HG02970 (cell line): Measurements from ENCODE around the gene PITX1.

Experiments
- ATAC-seq: cut with Tn5 transposase; IDR thresholded peaks from one replicate; pipeline ENCODE4 v1.9.1; 2021; ENCODE audit warnings: mild to moderate bottlenecking, moderate library complexity, moderate number of reproducible peaks; ENCODE audit not compliant: unreplicated experiment, low FRiP score

The PITX1 gene

DNA sequence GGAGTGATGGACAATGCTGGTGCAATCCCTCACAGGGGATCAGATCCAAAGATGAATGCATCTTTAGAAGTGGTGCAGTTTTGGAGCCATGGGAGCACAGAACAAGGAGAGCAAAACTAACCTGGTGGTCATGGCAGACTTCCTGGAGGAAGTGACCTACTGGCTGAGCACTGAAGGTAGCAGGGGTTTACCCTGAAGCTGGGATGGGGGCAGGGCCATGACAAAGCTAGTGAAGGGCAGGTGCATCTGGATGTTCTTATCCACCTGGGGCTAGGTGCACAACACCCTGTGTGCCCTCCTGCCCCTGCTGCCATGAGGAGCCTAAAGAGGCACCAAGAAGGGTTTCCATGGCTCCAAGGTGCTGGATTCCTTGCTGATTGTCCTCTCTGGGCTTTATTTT, 11.5 kb upstream of the PITX1 start:
- ATAC-seq: no peak

- no peak for ATAC-seq
These were observed 8.6 kb upstream of the PITX1 start for GRCh38 chr5:135042595-135042994.

DNA sequence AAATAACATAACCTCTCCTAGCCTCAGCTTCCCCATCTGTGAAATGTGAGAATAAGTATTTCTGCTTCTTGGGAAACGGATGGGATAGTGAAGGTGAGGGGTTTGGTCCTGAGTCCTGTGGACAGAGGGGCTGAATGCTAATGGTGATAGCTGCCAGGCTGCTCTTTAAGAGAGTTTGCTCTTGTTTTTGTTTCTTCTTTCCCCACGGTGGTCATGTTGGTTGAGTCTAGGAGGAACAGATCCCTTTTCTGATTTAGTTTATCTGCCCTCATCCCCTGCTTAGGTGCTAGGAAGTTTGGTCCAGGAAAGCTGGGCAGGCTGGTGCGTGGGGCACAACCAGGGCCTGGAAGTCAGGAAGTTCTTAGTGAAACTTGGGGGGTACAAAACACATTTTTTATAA, 7.7 kb upstream of the PITX1 start:
- ATAC-seq: no peak

DNA sequence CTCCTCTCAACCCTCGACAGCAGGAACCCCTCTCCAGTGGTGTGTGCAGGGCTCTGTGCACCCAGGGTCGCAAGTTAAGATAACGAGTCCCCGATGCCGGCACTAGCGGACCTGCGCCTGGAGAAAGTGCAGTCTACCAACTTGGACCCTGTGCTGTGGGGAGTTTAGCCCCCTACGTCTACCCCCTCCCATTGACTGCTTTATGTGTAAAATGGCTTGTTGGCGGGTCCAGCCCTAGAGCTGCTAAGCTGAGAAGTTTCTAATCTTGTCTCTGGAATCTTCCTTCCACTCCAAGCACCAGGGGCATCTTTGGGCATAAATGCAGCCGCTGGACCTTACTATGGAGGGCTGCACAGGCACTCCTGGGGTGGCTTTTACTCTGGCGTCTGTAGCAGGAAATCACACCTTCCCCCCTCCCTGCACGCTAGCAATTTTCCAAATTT, 7.1 kb upstream of the PITX1 start:
- ATAC-seq: no peak

- no peak for ATAC-seq
These were observed 6.5 kb upstream of the PITX1 start for GRCh38 chr5:135040333-135041144.

GRCh38 chr5:135040034-135040332, 6.0 kb upstream of the PITX1 start:
- no peak for ATAC-seq

GRCh38 chr5:135039271-135040033, 5.4 kb upstream of the PITX1 start:
- no peak for ATAC-seq

GRCh38 chr5:135038813-135039270, 4.8 kb upstream of the PITX1 start:
- ATAC-seq: no peak

GRCh38 chr5:135038205-135038812, 4.3 kb upstream of the PITX1 start:
- ATAC-seq: no peak

- ATAC-seq: no peak
These were observed 3.6 kb upstream of the PITX1 start for GRCh38 chr5:135037519-135038204.

DNA sequence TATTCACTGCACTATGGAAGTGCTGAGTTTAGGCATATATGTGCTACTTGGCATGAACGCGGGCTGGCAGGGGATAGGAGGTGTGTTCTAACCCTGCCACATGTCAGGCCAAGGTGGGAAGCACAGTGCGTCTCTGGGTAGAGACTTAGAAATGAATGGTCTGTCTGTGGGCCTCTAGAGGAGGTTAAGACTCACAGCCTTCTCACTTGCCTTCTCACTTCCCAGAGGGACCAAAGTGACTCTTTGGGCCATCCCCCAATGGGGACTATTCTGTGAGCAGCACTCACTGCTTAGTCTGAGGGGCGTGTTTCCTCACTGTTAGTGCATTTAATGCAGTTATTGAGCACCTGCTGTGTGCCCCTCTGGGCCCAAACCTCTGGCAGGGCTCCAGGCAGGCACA, 2.4 kb upstream of the PITX1 start:
- ATAC-seq: no peak

DNA sequence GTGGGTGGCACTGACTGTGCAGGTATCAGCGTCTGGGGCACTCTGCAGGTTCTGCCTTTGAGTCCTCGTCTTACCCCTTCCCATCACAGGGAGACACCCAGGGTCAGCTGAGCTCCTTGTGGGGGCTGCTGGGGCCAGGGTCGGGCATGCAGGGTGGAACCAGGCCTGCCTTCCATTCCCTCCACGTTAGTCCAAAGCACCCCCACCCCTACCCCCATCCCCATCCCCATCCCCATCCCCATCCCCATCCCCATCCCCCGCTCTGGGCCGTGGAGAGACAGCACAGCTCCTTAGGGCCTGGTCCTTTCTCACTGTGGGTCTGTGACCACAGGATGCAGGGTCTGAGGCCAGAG, 1.6 kb upstream of the PITX1 start:
- ATAC-seq: no peak

DNA sequence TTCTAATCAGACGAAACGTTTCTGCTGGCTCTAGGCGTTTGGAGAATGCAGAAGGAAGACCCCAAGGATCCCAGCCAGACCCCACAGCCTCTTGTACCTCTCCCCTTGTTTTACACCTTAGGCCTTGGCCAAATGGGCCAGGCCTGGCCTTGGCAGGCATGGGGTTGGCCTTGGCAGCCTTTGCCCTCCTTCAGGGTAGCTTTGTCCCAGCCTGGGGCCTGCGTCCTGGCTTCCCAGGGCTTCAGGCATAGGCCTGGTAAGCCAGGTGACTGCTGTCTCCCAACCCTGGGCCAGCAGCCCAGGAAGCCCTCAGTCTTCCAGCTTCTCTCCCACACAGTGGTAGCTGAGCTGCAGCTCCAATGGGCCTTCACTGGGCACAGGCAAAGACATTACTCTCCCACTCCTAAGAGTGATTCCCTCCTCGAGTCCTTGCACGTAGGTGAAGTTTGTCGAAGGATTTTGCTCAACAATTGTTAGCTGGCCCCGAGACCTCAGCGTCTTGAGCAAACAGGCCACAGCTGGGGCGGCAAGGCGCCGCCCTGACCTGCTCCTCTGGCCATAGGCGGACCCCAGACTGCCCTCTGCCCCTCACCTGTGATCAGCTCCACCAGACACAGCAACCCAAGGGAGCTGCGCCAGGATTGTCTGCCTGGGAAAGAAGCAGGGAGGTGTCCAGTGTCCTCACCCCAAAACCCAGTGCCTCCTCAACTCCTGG, 1.1 kb upstream of the PITX1 start:
- no peak for ATAC-seq

DNA sequence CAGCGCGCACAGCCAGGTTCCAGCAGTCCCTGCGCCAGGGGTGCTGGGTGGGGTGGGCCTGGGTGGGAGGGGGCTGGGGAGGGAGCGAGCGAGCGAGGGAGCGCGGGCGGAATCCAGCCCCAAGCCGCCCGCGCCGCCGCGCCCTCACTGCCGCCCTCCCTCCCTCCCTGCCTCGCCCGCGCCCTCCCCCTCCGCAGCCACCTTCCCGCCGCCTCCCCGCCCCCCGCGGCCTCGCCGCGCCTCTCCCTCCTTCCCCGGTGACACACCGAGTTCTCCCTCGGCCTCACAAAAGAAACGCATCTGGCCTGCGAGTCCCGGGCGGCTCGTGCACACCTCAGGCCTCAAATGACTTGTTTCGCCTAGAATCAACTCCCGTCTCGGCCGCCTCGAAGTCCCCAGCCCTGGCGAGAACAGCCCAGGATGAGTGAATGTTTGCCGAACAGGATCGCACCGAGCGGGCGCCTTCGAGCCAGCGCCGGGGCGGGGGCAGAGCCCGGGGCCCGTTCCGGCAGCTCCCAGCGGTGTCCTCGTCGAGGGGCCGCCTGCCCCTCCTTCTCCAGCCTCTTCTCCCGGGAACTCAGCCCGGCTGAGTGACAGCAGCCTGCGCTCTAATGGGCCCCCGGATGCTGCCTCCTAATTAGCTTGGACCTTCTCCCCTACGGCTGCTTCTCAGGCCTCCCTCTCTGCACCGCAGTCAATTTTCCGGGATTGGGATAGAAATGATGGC, 371 bp upstream of the PITX1 start:
- no peak for ATAC-seq

- ATAC-seq: no peak
These were observed 798 bp downstream of the PITX1 start for GRCh38 chr5:135032999-135033861.

DNA sequence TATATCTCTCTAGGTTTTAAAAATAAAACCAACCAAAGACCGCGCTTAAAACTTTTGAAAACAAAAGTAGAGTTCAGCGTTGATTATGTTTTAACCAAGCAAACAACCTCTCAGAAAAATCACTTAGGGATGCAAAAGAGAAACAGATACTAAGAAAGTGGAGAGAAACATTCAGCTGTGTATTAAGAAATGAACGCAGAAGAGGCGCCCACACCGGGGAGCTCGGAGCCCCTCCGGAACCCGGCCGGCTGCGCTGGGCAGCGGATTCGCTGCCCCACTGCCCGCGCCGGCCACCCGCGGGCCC, 1.4 kb downstream of the PITX1 start:
- ATAC-seq: no peak

DNA sequence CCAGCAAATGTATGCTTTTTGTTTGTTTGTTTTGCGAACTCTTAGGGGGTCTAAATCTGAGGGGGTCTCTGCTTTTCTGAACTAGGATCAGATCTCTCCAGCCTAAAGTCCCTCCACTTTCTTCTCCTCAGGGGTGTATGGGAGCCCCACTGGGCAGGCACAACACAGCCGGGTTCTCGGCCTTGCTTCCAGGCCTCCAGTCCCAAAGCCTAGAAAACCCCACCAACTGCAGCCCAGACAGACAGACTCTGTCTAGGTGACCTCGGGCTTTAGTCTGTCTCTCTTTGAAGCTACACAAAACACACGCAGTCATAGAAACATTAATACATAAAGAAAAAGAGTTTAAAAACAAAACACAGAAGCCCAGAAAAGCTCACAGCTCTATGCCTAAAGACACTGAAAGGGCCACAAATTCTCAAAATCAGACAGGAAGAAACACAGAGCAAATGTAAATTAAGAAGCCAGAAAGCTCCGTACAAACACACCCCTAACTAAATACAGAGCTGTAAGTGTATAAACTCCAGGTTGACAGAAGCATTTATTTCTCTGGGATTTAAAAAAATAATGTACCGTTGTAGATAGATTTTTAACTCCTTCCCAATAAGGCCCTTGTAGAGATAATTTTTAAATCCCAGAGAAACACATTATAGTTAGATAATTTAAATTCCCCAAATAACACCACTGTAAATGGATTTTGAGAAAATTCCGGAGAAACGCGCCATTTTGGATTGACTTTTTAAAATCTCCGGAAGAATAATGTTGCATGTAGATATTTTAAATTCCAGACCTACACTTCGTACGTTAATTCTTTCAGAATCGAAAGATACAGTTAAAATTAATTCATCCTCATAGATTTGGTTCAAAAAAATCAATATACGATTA, 2.0 kb downstream of the PITX1 start:
- ATAC-seq: no peak
